LNCaP clone FGC (cell line): ENCODE measurements around the gene EEFSEC.

ENCODE experiments used
- DNase-seq: peaks from one replicate; pipeline ENCODE4 v3.0.0-alpha.2; 2011; ENCODE audit warnings: low read depth
- H3K4me3 ChIP-seq: 2 replicates; pipeline ENCODE4 v1.5.1; 2011; ENCODE audit warnings: mild to moderate bottlenecking, low read depth, low read length, control low read depth
- CTCF ChIP-seq: IDR thresholded peaks from 2 replicates; pipeline ENCODE4 v1.5.1; 2012; ENCODE audit warnings: mild to moderate bottlenecking; ENCODE audit not compliant: control insufficient read depth, insufficient read depth; ENCODE audit errors: extremely low read depth

The EEFSEC gene

GRCh38 chr3:128313935-128314334 lies 160.7 kb downstream of the EEFSEC start:
- H3K4me3 ChIP-seq: no peak overlapping the region
- no peak for TF ChIP-seq CTCF
- no peak for DNase-seq

GRCh38 chr3:128315313-128315712 lies 162.0 kb downstream of the EEFSEC start:
- no peak for TF ChIP-seq CTCF
- H3K4me3 ChIP-seq: no peak overlapping the region
- DNase-seq: no peak

GRCh38 chr3:128316481-128316891 lies 163.2 kb downstream of the EEFSEC start:
- TF ChIP-seq CTCF: no peak
- H3K4me3 ChIP-seq: no peak overlapping the region
- DNase-seq: no peak

GRCh38 chr3:128317101-128317697 lies 163.9 kb downstream of the EEFSEC start:
- DNase-seq: no peak
- H3K4me3 ChIP-seq: no peak overlapping the region
- no peak for TF ChIP-seq CTCF

- no peak overlapping the region for H3K4me3 ChIP-seq
- no peak for DNase-seq
- TF ChIP-seq CTCF: no peak
These were observed 164.5 kb downstream of the EEFSEC start for GRCh38 chr3:128317698-128318231.

GRCh38 chr3:128318275-128318941 lies 165.1 kb downstream of the EEFSEC start:
- no peak overlapping the region for H3K4me3 ChIP-seq
- no peak for DNase-seq
- no peak for TF ChIP-seq CTCF
